Activated CD4-positive, alpha-beta memory T cell treated with anti-CD3 and anti-CD28 coated beads, Interleukin-2, amount 10 ng/mL, durations not matched to agents 7 days and 5 days (primary cell): ENCODE data around the gene SH3TC2. TPM values are rescaled to one million over a fixed set of nuclear protein-coding genes. Genes with fewer than 3 reads are reported as not detected.

Source experiments
- CTCF ChIA-PET: fragments of 350-600 bp; sonication (Branson Sonifier 250); formaldehyde crosslinking; loops from one replicate; lab custom pipeline; 2021; ENCODE audit warnings: antibody characterized with exemption, inconsistent platforms; lab: Charles Lee
- POLR2A ChIA-PET: fragments of 350-600 bp; sonication (Branson Sonifier 250); formaldehyde crosslinking; loops from one replicate; lab custom pipeline; 2021; ENCODE audit warnings: antibody characterized with exemption; lab: Charles Lee
- DNase-seq: peaks from one replicate; pipeline ENCODE4 v3.0.0-alpha.2; 2020
- H3K27ac Mint-ChIP-seq: one replicate; pipeline ENCODE4 v1.8.0; 2021; ENCODE audit warnings: mild to moderate bottlenecking, mixed read lengths
- H3K27me3 Mint-ChIP-seq: one replicate; pipeline ENCODE4 v1.8.0; 2021; ENCODE audit warnings: mixed read lengths
- H3K36me3 Mint-ChIP-seq: one replicate; pipeline ENCODE4 v1.8.0; 2021; ENCODE audit warnings: low read depth, mixed read lengths
- H3K4me1 Mint-ChIP-seq: one replicate; pipeline ENCODE4 v1.8.0; 2021; ENCODE audit warnings: mixed read lengths
- H3K4me3 Mint-ChIP-seq: one replicate; pipeline ENCODE4 v1.8.0; 2021; ENCODE audit warnings: mild to moderate bottlenecking, mixed read lengths
- H3K9me3 Mint-ChIP-seq: one replicate; pipeline ENCODE4 v1.8.0; 2021; ENCODE audit warnings: mixed read lengths
- total RNA-seq, 2 experiments: library from RNA; stranded (reverse); gene quantifications; one replicate each; pipeline ENCODE4 v1.2.3, GENCODE V29; 2021

Gene SH3TC2
- total RNA-seq, 2 experiments from 2014 or later, result not detected

DNA sequence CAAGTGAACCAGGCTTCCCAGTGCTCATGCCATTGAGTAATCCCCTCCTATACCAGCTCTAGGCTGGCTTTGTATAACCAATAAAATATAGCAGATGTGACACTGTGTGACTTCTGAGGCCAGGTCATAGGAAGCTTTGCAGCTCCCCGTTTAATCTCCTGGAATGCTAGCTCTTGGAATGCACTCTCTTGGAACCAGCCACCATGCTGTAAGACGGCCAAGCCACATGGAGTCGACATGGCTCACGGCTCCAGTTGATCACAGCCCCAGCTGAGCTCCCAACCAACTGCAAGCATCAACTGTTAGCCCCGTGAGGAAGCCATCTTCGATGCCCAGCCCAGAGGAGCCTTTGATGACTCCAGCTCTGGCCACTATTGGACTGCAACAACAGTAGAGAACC is 74.5 kb downstream of the SH3TC2 start:
- no peak overlapping the region for H3K27ac Mint-ChIP-seq
- POLR2A ChIA-PET, result no interaction called here
- no peaks in the 10 kb centered on the region for H3K9me3 Mint-ChIP-seq
- CTCF ChIA-PET, result interaction anchor here (1.1 kb wide), 1 partner anchor 257 kb away, joined by 6 read pairs; no protein-coding TSS in a partner anchor
- no peak overlapping the region for H3K4me3 Mint-ChIP-seq
- peaks cover 11% of the 10 kb centered on the region for H3K27me3 Mint-ChIP-seq
- DNase-seq, result no peak
- H3K4me1 Mint-ChIP-seq, result no peaks in the 10 kb centered on the region
- H3K36me3 Mint-ChIP-seq, result no peaks in the 10 kb centered on the region

GRCh38 chr5:148986636-148987035 is 76.2 kb downstream of the SH3TC2 start:
- no peak for DNase-seq
- Mint-ChIP-seq H3K27ac (no peak overlapping the region), H3K4me3 (no peak overlapping the region), H3K27me3 (peaks cover 11% of the 10 kb centered on the region), H3K4me1 (no peaks in the 10 kb centered on the region), H3K36me3 (no peaks in the 10 kb centered on the region), H3K9me3 (no peaks in the 10 kb centered on the region)
- CTCF ChIA-PET, result no interaction called here
- POLR2A ChIA-PET, result no interaction called here

- Mint-ChIP-seq H3K4me3 (no peak overlapping the region), H3K27ac (no peak overlapping the region), H3K27me3 (peaks cover 13% of the 10 kb centered on the region), H3K36me3 (no peaks in the 10 kb centered on the region), H3K4me1 (no peaks in the 10 kb centered on the region), H3K9me3 (no peaks in the 10 kb centered on the region)
- DNase-seq, result no peak
- POLR2A ChIA-PET, result no interaction called here
- CTCF ChIA-PET, result interaction anchor here (2.3 kb wide), 1 partner anchor 26 kb away, joined by 8 read pairs; no protein-coding TSS in a partner anchor
Measured at GRCh38 chr5:148984345-148984744, 78.5 kb downstream of the SH3TC2 start.

DNA sequence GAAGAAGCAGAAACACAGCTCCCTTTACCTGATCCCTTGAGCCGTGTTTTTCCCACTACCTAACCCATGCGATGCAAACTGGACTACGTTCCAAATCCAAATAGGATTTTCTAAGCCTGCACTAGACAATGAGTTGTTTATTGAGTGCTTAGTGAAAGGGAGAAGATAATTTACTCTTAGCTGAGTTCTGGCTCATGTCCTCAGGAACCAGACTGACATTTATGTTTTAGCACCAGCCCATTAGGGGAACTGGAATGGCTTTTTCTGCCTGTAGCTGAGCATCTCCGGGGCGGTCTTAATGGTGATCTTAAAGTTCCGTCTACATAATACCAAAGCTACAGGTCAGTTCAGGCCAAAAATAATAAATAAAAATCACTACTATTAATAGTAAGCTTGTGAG is 81.5 kb downstream of the SH3TC2 start:
- Mint-ChIP-seq H3K27ac (no peak overlapping the region), H3K27me3 (peaks cover 12% of the 10 kb centered on the region), H3K4me1 (no peaks in the 10 kb centered on the region), H3K9me3 (no peaks in the 10 kb centered on the region), H3K4me3 (no peak overlapping the region), H3K36me3 (no peaks in the 10 kb centered on the region)
- ChIA-PET POLR2A (no interaction called here), CTCF (interaction anchor here (1.0 to 1.6 kb wide), 3 partner anchors 23 to 250 kb away, joined by 3 to 4 read pairs (median 4); no protein-coding TSS in a partner anchor)
- no peak for DNase-seq

GRCh38 chr5:148980731-148981130 is 82.1 kb downstream of the SH3TC2 start:
- H3K27me3 Mint-ChIP-seq, result peaks cover 11% of the 10 kb centered on the region
- no peak overlapping the region for H3K4me3 Mint-ChIP-seq
- no peaks in the 10 kb centered on the region for H3K4me1 Mint-ChIP-seq
- no peak overlapping the region for H3K27ac Mint-ChIP-seq
- POLR2A ChIA-PET, result no interaction called here
- no peak for DNase-seq
- CTCF ChIA-PET, result interaction anchor here (1.0 to 1.6 kb wide), 4 partner anchors 23 to 250 kb away, joined by 3 to 4 read pairs (median 4); no protein-coding TSS in a partner anchor
- H3K36me3 Mint-ChIP-seq, result no peaks in the 10 kb centered on the region
- H3K9me3 Mint-ChIP-seq, result no peaks in the 10 kb centered on the region

GRCh38 chr5:148979083-148979723 is 83.7 kb downstream of the SH3TC2 start:
- Mint-ChIP-seq H3K4me3 (no peak overlapping the region), H3K36me3 (no peaks in the 10 kb centered on the region), H3K27ac (no peak overlapping the region), H3K9me3 (no peaks in the 10 kb centered on the region), H3K4me1 (no peaks in the 10 kb centered on the region), H3K27me3 (peaks cover 8% of the 10 kb centered on the region)
- DNase-seq, result no peak
- ChIA-PET CTCF (no interaction called here), POLR2A (no interaction called here)

DNA sequence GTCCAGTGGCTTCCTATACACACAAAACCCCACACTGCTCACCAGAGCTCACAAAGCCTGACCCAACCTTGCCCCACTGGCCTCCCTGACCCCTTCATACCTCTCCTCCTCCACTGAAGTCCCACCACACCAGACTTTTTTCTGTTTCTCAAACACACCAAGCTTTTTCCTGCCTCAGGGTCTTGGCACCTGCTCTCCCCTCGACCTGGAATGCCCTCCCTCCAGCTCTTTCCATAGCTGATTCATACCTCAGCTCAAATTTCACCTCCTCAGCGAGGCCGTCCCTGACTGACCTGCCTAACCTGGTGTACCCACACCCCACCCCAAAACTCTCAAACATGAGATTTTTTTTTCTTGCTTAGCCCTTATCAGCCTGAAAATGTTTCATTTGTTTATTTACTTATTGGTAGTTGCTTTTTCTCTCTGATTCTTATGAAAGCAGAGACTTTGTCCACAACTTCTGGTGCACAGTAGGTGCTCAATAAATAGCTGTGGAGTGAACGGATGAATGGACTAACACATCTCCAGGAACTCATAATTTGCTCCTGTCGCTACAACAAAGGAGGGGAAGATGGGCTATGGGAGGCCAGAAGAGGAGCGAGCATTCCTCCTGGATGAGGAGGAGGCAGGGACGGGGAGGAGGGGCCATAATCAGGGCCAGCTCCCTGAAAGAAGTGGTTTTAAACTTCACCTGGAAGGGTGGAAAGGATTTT is 84.3 kb downstream of the SH3TC2 start:
- POLR2A ChIA-PET, result no interaction called here
- Mint-ChIP-seq H3K9me3 (no peaks in the 10 kb centered on the region), H3K27ac (no peak overlapping the region), H3K27me3 (peaks cover 11% of the 10 kb centered on the region), H3K4me3 (no peak overlapping the region), H3K36me3 (no peaks in the 10 kb centered on the region), H3K4me1 (no peaks in the 10 kb centered on the region)
- CTCF ChIA-PET, result interaction anchor here (1.2 kb wide), 1 partner anchor 21 kb away, joined by 5 read pairs; no protein-coding TSS in a partner anchor
- DNase-seq, result no peak

DNA sequence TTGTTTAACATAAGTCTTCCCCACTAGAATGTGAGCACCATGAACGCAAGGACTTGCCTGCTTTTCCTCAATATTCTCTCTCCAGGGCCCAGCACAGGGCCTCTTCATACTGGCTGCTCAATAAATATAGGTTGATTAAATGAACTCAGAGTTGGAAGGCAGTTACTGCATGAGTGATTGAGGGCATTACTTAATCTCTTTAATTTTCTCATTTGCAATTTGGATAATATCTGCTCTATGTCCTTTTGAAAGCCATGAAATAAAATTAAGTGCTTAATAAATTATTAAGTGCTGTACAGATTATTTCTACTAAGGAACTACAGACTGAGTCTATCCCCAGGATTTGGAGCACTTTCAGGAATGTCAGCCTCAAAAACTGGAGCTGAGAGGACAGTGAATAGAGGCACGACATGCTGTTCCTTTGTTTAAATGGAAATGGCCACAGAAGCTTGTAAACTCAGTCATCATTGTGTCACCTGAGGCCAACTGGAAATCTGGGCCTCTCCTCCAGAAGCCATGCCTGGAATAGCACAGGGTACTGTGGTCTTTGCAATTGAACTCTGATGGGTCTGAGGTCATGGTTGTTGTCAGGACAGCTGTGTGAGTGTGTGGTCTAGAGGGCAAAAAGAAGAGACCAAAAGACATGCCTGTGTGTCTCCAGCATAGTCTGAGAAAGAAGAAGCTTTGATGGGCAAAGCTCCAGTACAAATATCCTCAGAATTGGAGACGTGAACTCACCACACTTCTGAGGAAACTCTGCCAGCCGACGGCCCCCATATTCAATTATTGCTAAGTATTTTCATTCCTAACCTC is 86.1 kb downstream of the SH3TC2 start:
- no peaks in the 10 kb centered on the region for H3K4me1 Mint-ChIP-seq
- H3K27ac Mint-ChIP-seq, result no peak overlapping the region
- H3K9me3 Mint-ChIP-seq, result no peaks in the 10 kb centered on the region
- H3K36me3 Mint-ChIP-seq, result no peaks in the 10 kb centered on the region
- ChIA-PET CTCF (interaction anchor here (0.9 to 1.4 kb wide), 4 partner anchors 10 to 156 kb away, joined by 3 to 5 read pairs (median 3); no protein-coding TSS in a partner anchor), POLR2A (no interaction called here)
- peaks cover 15% of the 10 kb centered on the region for H3K27me3 Mint-ChIP-seq
- H3K4me3 Mint-ChIP-seq, result no peak overlapping the region
- DNase-seq, result no peak

DNA sequence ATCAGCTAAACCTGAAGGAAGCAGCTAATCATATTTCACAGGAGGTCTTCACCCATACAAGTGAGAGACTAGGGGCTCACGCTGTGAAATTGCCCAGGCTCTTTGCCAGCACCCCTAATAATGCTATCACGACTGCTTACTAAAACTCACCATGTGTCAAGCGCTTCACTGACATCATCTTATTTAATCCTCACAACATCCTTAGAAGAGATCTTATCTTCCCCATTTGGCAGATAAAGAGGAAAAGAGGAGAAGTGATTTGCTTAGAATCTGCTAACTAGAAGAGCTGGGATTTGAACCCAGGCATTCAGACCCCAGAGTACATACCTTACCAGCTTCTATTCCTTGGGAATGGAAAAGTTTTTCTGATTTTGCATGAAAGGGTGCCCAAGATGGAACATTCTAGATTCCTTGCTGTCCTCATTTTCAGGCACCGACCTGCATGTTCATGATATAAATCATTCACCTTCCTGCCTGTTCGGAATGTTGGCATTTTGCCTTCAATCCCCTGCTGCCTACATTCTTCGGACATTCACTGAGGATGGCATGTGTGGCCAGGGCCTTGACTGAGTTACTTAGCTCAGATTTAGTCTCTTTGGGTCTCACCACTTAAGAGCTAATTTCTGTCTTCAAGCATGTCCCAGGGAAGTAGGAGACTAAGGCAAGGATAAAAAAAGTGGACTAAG is 88.1 kb downstream of the SH3TC2 start:
- DNase-seq, result no peak
- ChIA-PET POLR2A (no interaction called here), CTCF (no interaction called here)
- H3K27ac Mint-ChIP-seq, result no peak overlapping the region
- no peaks in the 10 kb centered on the region for H3K9me3 Mint-ChIP-seq
- H3K4me1 Mint-ChIP-seq, result no peaks in the 10 kb centered on the region
- H3K27me3 Mint-ChIP-seq, result peaks cover 8% of the 10 kb centered on the region
- H3K36me3 Mint-ChIP-seq, result no peaks in the 10 kb centered on the region
- no peak overlapping the region for H3K4me3 Mint-ChIP-seq

DNA sequence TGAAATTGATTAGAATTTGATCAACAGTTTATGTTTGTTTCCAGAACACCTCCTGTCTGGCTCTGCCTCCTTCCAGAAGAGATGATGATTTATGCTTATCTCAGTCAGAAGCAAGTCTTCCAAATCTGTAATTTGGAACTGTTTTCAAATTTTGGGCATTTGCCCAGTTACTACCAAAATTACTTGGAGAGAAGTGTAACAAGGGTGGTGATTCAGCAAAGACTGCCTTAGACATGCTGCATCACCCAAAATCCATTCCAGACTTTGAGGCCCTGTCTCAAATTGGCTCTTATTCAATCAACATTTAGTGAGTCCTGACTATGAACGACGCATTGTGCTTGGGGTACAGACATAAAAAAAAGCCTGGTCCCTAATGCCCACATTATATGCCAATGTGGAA is 89.4 kb downstream of the SH3TC2 start:
- CTCF ChIA-PET, result no interaction called here
- Mint-ChIP-seq H3K36me3 (no peaks in the 10 kb centered on the region), H3K4me1 (no peaks in the 10 kb centered on the region), H3K27me3 (peaks cover 7% of the 10 kb centered on the region), H3K27ac (no peak overlapping the region), H3K9me3 (no peaks in the 10 kb centered on the region), H3K4me3 (no peak overlapping the region)
- POLR2A ChIA-PET, result no interaction called here
- DNase-seq, result no peak

- Mint-ChIP-seq H3K36me3 (no peaks in the 10 kb centered on the region), H3K27me3 (peaks cover 10% of the 10 kb centered on the region), H3K9me3 (no peaks in the 10 kb centered on the region), H3K4me1 (no peaks in the 10 kb centered on the region), H3K4me3 (no peak overlapping the region), H3K27ac (no peak overlapping the region)
- CTCF ChIA-PET, result no interaction called here
- no peak for DNase-seq
- POLR2A ChIA-PET, result no interaction called here
Measured at GRCh38 chr5:148972974-148973374, 89.9 kb downstream of the SH3TC2 start.

DNA sequence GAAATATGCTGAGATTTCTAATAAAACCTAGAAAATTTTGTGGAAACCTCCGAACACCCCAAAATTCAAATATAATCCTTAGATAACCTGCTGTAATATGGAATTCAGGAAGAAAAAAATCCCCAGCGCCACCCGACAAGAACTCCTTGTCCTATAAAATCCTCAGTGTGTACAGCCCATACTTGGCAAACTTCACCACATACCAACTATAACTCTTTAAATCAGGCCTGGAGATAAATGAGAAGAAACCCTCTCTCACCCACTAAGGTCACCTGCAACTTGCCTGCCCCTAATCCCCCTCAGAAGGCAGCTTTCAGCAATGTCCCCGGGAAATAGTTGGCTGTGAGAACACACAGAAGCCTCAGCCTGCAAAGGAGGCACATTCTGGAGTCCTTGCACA is 90.5 kb downstream of the SH3TC2 start:
- H3K9me3 Mint-ChIP-seq, result no peaks in the 10 kb centered on the region
- no peak for DNase-seq
- ChIA-PET CTCF (interaction anchor here (0.6 to 1.2 kb wide), 2 partner anchors 15 to 231 kb away, joined by 3 to 4 read pairs; no protein-coding TSS in a partner anchor), POLR2A (no interaction called here)
- no peaks in the 10 kb centered on the region for H3K36me3 Mint-ChIP-seq
- no peak overlapping the region for H3K27ac Mint-ChIP-seq
- no peaks in the 10 kb centered on the region for H3K4me1 Mint-ChIP-seq
- peaks cover 10% of the 10 kb centered on the region for H3K27me3 Mint-ChIP-seq
- no peak overlapping the region for H3K4me3 Mint-ChIP-seq
